HepG2 (cell line): ENCODE results near the gene TMOD2. TPM values are rescaled to one million over a fixed set of nuclear protein-coding genes. Genes with fewer than 3 reads are reported as not detected.

ENCODE experiments used
- FUBP1 ChIP-seq: sonication (generic); formaldehyde crosslinking; IDR thresholded peaks from 2 replicates; pipeline ENCODE4 v1.5.1; 2020; ENCODE audit warnings: missing genetic modification reagents, mild to moderate bottlenecking, borderline replicate concordance
- HNF1A ChIP-seq, 2 experiments: sonication (generic) in 1 of 2; formaldehyde crosslinking in 1 of 2; IDR thresholded peaks; 2 replicates each; pipeline versions ENCODE4 v1.4.0 to v1.6.1; 2016 to 2020; ENCODE audit warnings: borderline replicate concordance in 1 of 2, low read depth in 1 of 2, mild to moderate bottlenecking in 1 of 2, missing genetic modification reagents in 1 of 2
- IRF9 ChIP-seq: sonication (generic); formaldehyde crosslinking; IDR thresholded peaks from 2 replicates; pipeline ENCODE4 v1.8.0; 2022; ENCODE audit warnings: missing genetic modification reagents, mild to moderate bottlenecking, borderline replicate concordance
- polyA plus RNA-seq, 8 experiments: library from polyadenylated mRNA; depleted of rRNA in 3 of 8; stranded (reverse) in 7 of 8; unstranded in 1 of 8; fragments of >200 nt; fragmentation: Illumina TruSeq in 4 of 8; extraction: Trizol in 4 of 8; gene quantifications; 2 replicates each; pipeline versions ENCODE4 v1.2.1 to v1.2.3, GENCODE V29; 2011 to 2016; ENCODE audit warnings: low read depth in 4 of 8, missing spikeins in 1 of 8, mixed read lengths in 1 of 8; ENCODE audit not compliant: insufficient read depth in 1 of 8
- total RNA-seq, 5 experiments: library from RNA; depleted of rRNA; stranded (reverse); fragments of >200 nt; fragmentation: Illumina TruSeq; extraction: Trizol; gene quantifications; 2 replicates each; pipeline ENCODE4 v1.2.3, GENCODE V29; 2016; ENCODE audit warnings: low read depth in 1 of 5

TMOD2 gene
- total and polyA plus RNA-seq, 2 of the 13 experiments (the other 11 are each of a cell fraction or from before 2014, with no cell fraction given), result 0.01 to 0.02 TPM

GRCh38 chr15:51842852-51843737 is 91.7 kb downstream of the TMOD2 start (continued):
- TF ChIP-seq HNF1A (IDR thresholded peaks at IDR 0.05; ENCODE audit: low read depth) (no peak), HNF1A (CRISPR knock-in tag; IDR thresholded peaks at IDR 0.05; ENCODE audit: borderline replicate concordance) (no peak), IRF9 (CRISPR knock-in tag) (no peak), FUBP1 (no peak)
